ENCODE data around the gene XYLB. TPM values are rescaled to one million over a fixed set of nuclear protein-coding genes. Genes with fewer than 3 reads are reported as not detected.

The XYLB gene
- total RNA-seq, 3 donors from 2014 or later: 5.2 to 7.9 (median 6.7) TPM

DNA sequence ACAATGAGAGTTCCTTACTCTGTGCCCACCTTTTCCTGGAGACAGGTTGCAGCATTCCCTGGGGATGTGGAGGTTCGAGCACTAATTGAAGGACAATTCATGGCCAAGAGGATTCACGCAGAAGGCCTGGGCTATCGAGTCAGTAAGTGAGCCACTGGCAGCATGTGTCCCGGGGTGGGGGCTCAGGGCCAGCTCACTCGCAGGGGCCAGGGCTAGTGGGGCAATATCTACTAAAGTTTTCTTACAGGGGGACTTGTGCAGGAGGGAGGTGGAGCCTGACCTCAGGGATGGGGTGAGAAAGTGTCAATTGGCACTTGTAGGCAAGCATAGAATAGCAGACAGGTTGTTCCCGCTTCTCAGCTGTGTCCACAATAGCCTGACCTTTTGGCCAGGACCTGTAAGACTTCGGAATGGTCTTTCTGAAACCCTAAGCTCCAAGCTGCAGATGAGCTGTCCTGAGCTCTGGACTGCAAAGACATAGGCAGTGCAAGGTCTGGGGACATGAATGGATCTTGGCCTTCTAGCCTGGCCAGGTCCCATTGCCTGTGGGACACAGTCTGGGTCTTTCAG is 32.7 kb downstream of the XYLB start:
- TF ChIP-seq, protein P1, sequence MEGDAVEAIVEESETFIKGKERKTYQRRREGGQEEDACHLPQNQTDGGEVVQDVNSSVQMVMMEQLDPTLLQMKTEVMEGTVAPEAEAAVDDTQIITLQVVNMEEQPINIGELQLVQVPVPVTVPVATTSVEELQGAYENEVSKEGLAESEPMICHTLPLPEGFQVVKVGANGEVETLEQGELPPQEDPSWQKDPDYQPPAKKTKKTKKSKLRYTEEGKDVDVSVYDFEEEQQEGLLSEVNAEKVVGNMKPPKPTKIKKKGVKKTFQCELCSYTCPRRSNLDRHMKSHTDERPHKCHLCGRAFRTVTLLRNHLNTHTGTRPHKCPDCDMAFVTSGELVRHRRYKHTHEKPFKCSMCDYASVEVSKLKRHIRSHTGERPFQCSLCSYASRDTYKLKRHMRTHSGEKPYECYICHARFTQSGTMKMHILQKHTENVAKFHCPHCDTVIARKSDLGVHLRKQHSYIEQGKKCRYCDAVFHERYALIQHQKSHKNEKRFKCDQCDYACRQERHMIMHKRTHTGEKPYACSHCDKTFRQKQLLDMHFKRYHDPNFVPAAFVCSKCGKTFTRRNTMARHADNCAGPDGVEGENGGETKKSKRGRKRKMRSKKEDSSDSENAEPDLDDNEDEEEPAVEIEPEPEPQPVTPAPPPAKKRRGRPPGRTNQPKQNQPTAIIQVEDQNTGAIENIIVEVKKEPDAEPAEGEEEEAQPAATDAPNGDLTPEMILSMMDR (IDR thresholded peaks at IDR 0.05): no peak
- TF ChIP-seq POLR2A (IDR thresholded peaks at IDR 0.05) (no peak), POLR2AphosphoS5 (IDR thresholded peaks at IDR 0.05) (no peak)

DNA sequence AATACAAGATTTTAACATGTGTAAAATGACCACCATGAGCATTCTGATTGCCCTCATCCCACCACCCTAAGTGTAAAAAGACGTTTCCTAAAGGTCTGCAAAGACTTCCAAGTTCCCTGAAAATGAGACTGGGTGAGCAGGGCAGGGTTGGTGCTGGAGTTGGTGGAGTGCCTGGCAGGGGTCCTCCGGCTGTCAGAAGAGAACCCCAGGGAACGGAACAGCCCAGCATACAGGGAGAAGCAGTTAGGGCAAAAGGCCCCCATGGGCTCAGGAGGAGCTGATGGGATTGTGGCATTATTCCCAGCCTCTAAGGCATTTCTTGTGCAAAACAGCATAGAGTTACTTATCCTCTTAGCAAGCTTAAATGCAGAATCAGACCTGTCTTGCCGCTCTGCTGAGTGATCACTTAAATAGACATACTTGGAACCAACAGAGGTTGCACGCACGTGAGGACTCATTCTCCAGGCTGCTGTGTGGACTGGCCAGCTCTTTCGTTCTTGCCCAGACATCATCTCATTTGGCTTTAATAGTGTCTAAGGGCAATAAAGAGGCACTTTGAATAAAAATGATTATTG is 36.0 kb downstream of the XYLB start:
- intact Hi-C loops (cut with DNase I; ENCODE audit: low total_unique reads): no loop called here
- H3K27me3 ChIP-seq: no peaks in the 10 kb centered on the region
- no peak overlapping the region for H3K4me3 ChIP-seq
- no peak for DNase-seq (ENCODE audit: low spot score in 2 of 2)
- H3K4me1 ChIP-seq: no peaks in the 10 kb centered on the region
- H3K36me3 ChIP-seq: no peaks in the 10 kb centered on the region
- H3K27ac ChIP-seq: peak overlapping the region in 1 of 2 donors; percentile 54
- TF ChIP-seq, protein P1 (IDR thresholded peaks at IDR 0.05): no peak
- no peak for TF ChIP-seq POLR2A (IDR thresholded peaks at IDR 0.05)
- H3K9me3 ChIP-seq: peaks cover 6 to 8% of the 10 kb centered on the region in 2 donors

More for the DNA sequence above, 32.7 kb downstream of the XYLB start:
- Histone ChIP-seq H3K4me3 (no peak overlapping the region), H3K27ac (no peak overlapping the region), H3K9me3 (no peaks in the 10 kb centered on the region), H3K4me1 (no peaks in the 10 kb centered on the region), H3K27me3 (no peaks in the 10 kb centered on the region), H3K36me3 (no peaks in the 10 kb centered on the region)
- no peak for DNase-seq (ENCODE audit: low spot score in 2 of 2)
- intact Hi-C loops (cut with DNase I; ENCODE audit: low total_unique reads): no loop called here

DNA sequence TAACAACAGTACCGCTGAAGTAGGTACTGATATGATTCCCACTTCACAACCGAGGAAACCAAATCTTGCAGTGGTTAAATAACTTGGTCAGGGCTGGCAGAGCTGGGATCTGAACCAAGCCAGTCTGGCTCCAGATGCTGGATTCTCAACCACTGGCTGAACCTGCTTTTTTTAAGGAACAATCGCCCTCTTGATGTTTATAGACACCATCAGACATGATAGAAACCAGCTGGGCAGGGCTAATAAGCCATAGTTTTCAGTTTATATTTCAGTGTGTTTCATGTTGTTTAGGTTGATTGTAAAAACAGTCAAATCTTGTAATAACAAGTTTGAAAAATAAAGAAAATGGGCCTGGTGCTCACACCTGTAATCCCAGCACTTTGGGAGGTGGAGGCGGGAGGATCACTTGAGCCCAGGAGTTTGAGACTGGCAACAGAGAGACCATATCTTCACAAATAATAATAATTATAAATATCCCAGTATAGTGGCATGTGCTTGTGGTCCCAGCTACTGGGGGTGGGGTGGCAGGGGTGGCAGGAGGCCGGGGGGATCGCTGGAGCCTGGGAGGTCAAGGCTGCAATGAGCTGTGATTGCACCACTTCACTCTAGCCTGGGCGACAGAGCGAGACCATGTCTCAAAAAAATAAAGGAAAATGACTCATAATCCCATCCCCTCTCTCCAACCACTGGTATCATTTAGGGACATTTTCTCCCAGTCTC is 36.7 kb downstream of the XYLB start:
- TF ChIP-seq POLR2AphosphoS5 (IDR thresholded peaks at IDR 0.05) (no peak), POLR2A (IDR thresholded peaks at IDR 0.05) (no peak)
- TF ChIP-seq, protein P1 (IDR thresholded peaks at IDR 0.05): no peak
- Histone ChIP-seq H3K27ac (peak overlapping the region in 1 of 2 donors; percentile 54), H3K9me3 (peaks cover 6 to 8% of the 10 kb centered on the region in 2 donors), H3K4me3 (no peak overlapping the region), H3K36me3 (no peaks in the 10 kb centered on the region), H3K27me3 (no peaks in the 10 kb centered on the region), H3K4me1 (no peaks in the 10 kb centered on the region)
- intact Hi-C loops (cut with DNase I; ENCODE audit: low total_unique reads): no loop called here
- peak in 1 of 2 donors; percentile 26 for DNase-seq (ENCODE audit: low spot score in 2 of 2)

DNA sequence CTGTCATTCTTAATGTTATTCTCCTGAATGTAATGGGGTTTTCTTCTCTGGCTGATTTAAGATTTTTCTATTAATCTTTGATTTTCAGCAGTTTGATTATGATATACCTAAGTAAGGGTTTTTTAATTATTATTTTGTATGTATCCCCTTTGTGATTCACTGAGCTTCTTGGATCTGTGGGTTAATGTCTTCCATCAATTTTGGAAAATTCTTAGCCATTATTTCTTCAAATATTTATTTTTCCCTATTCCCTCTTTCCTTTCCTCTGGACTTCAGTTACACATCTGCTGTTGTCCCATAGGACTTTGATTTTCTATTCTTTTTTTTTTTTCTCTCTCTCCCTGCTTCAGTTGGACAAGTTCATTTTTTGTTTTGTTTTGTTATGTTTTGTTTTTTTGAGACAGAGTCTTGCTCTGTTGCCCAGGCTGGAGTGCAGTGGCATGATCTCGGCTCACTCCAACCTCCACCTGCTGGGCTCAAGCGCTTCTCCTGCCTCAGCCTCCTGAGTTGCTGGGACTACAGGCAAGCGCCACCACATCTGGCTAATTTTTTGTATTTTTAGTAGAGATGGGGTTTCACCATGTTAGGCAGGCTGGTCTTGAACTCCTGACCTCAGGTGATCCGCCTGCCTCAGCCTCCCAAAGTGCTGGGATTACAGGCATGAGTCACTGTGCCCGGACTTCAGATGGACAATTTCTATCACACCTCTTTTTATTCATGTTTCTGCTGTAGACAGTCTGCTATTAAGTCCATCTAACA is 40.6 kb downstream of the XYLB start:
- Histone ChIP-seq H3K36me3 (no peaks in the 10 kb centered on the region), H3K4me1 (no peaks in the 10 kb centered on the region), H3K4me3 (no peak overlapping the region), H3K27me3 (no peaks in the 10 kb centered on the region), H3K9me3 (peaks cover 6 to 8% of the 10 kb centered on the region in 2 donors), H3K27ac (no peak overlapping the region)
- TF ChIP-seq, protein P1 (IDR thresholded peaks at IDR 0.05): no peak
- TF ChIP-seq POLR2AphosphoS5 (IDR thresholded peaks at IDR 0.05) (no peak), POLR2A (IDR thresholded peaks at IDR 0.05) (no peak)
- intact Hi-C loops (cut with DNase I; ENCODE audit: low total_unique reads): no loop called here
- no peak for DNase-seq (ENCODE audit: low spot score in 2 of 2)
